Measurements from ENCODE around the gene NRXN3.

NRXN3 gene

GRCh38 chr14:79573486-79573885, 1403.3 kb downstream of the NRXN3 start:
- no peak for DNase-seq

GRCh38 chr14:79575032-79575431, 1404.9 kb downstream of the NRXN3 start:
- DNase-seq: no peak

- no peak for DNase-seq
Measured at GRCh38 chr14:79576424-79576823, 1406.3 kb downstream of the NRXN3 start.

- DNase-seq: no peak
Measured at GRCh38 chr14:79578470-79578869, 1408.3 kb downstream of the NRXN3 start.

- DNase-seq: no peak
Measured at GRCh38 chr14:79580414-79580813, 1410.2 kb downstream of the NRXN3 start.

- DNase-seq: no peak
Measured at GRCh38 chr14:79580906-79581305, 1410.7 kb downstream of the NRXN3 start.

GRCh38 chr14:79581912-79582576, 1411.9 kb downstream of the NRXN3 start:
- DNase-seq: no peak

- no peak for DNase-seq
Measured at GRCh38 chr14:79583738-79584408, 1413.7 kb downstream of the NRXN3 start.

GRCh38 chr14:79584679-79585078, 1414.5 kb downstream of the NRXN3 start:
- no peak for DNase-seq

- no peak for DNase-seq
Measured at GRCh38 chr14:79585845-79586244, 1415.7 kb downstream of the NRXN3 start.

- no peak for DNase-seq
Measured at GRCh38 chr14:79586416-79586815, 1416.2 kb downstream of the NRXN3 start.

GRCh38 chr14:79586989-79587598, 1416.9 kb downstream of the NRXN3 start:
- DNase-seq: no peak

GRCh38 chr14:79587875-79588274, 1417.7 kb downstream of the NRXN3 start:
- no peak for DNase-seq

- DNase-seq: no peak
Measured at GRCh38 chr14:79588398-79588797, 1418.2 kb downstream of the NRXN3 start.

- DNase-seq: no peak
Measured at GRCh38 chr14:79596551-79596950, 1426.4 kb downstream of the NRXN3 start.

- DNase-seq: no peak
Measured at GRCh38 chr14:79597566-79597965, 1427.4 kb downstream of the NRXN3 start.

GRCh38 chr14:79598339-79598738, 1428.2 kb downstream of the NRXN3 start:
- no peak for DNase-seq

GRCh38 chr14:79599239-79599638, 1429.1 kb downstream of the NRXN3 start:
- DNase-seq: no peak

- no peak for DNase-seq
Measured at GRCh38 chr14:79600406-79600805, 1430.2 kb downstream of the NRXN3 start.

- no peak for DNase-seq
Measured at GRCh38 chr14:79601579-79601978, 1431.4 kb downstream of the NRXN3 start.

- DNase-seq: no peak
Measured at GRCh38 chr14:79602045-79602444, 1431.9 kb downstream of the NRXN3 start.

GRCh38 chr14:79602742-79603141, 1432.6 kb downstream of the NRXN3 start:
- DNase-seq: no peak

- DNase-seq: no peak
Measured at GRCh38 chr14:79605849-79606248, 1435.7 kb downstream of the NRXN3 start.

- no peak for DNase-seq
Measured at GRCh38 chr14:79608446-79608845, 1438.3 kb downstream of the NRXN3 start.
